Astrocyte (in vitro differentiated cells and primary cell): ENCODE measurements around the gene RAPGEF2.

Source experiments
- EZH2 ChIP-seq: IDR thresholded peaks from 2 replicates; pipeline ENCODE4 v1.6.1; 2012; ENCODE audit warnings: mild to moderate bottlenecking, low read length, inconsistent platforms; ENCODE audit not compliant: insufficient read depth
- TF ChIP-seq, protein P1 (sequence below): IDR thresholded peaks from 2 replicates; pipeline ENCODE4 v1.5.1; 2011; ENCODE audit warnings: low read depth, mild to moderate bottlenecking, inconsistent platforms, low read length, moderate library complexity; ENCODE audit not compliant: insufficient read depth

DNA sequence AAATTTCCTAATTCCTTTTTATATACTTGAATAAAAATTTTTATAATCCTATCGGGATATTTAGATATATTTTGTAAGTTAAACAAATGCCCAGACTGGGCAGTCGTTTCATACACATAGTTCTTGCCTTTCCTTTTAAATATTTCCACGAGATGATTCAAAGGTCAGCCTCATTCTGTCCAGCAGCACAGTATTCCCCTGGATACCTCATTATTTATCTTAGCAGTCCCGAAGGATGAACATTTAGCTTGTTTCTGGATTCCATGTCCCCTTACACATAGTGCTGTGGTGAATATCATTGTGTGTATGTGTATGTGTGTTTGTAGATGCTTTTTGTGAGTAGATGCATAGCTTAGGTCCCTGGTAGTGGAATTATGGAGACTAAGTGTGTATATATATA lies 38.3 kb downstream of the RAPGEF2 start:
- TF ChIP-seq, protein P1, sequence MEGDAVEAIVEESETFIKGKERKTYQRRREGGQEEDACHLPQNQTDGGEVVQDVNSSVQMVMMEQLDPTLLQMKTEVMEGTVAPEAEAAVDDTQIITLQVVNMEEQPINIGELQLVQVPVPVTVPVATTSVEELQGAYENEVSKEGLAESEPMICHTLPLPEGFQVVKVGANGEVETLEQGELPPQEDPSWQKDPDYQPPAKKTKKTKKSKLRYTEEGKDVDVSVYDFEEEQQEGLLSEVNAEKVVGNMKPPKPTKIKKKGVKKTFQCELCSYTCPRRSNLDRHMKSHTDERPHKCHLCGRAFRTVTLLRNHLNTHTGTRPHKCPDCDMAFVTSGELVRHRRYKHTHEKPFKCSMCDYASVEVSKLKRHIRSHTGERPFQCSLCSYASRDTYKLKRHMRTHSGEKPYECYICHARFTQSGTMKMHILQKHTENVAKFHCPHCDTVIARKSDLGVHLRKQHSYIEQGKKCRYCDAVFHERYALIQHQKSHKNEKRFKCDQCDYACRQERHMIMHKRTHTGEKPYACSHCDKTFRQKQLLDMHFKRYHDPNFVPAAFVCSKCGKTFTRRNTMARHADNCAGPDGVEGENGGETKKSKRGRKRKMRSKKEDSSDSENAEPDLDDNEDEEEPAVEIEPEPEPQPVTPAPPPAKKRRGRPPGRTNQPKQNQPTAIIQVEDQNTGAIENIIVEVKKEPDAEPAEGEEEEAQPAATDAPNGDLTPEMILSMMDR = no peak
- no peak for TF ChIP-seq EZH2
